LoVo (cell line): ENCODE results near the gene RNF220.
A peak's percentile ranks its signal among the peaks of the same experiment; 100 is the strongest.
"Not testable (repeated sequence)": the region's sequence is repeated elsewhere in the genome, so short reads cannot be mapped to it uniquely, and the experiment has no call there.

Experiments used
- DNase-seq: peaks from one replicate; pipeline ENCODE4 v3.0.0-alpha.2; 2016; ENCODE audit warnings: low spot score

Gene RNF220

DNA sequence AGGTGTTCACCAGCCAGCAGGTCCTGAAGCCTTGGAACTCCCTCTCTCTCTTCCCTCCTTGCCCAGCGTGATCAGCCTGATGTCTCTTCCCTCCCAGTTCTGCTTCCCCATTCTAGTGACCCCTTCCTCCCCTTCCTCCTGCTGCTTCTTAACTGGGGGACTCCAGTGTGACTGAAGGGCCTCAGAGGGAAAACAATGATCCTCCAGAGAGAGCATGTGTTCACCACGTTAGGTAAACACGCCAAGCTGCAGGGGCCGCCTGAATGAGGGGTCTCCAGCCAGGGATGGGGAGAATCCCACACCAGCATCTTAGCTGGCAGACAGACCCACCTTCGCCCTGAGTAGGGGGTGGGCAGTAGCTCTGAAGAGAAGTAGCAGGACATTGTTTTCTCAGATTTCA, 144.5 kb downstream of the RNF220 start:
- no peak for DNase-seq

DNA sequence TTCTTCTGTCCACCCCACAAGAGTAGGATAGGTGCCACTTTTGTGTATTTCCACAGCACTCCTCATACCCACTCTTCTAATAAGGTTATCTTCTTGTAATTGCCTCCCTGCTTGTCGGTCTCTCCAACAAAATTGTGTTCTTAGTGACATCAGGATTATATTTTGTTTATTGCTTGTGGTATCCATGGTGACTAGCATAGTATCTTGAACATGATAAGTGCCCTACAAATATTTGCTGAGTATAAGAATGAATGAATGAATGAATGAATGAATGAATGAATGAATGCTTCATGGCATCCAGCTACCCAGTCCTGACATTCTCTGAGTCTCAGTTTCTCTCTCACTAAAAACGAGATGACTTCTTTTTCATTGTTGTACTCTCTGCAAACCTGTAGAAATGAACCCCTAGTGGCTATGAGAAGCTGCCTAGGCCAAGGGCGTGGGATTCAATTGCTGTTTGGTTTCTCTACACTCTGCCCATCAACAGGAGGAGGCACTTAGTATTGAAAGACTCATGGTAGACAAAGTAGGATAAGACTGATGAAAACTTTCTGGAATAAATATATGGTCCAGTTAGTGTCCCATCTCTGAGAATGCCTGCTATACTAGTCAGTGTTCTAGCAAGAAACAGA, 148.2 kb downstream of the RNF220 start:
- no peak for DNase-seq

DNA sequence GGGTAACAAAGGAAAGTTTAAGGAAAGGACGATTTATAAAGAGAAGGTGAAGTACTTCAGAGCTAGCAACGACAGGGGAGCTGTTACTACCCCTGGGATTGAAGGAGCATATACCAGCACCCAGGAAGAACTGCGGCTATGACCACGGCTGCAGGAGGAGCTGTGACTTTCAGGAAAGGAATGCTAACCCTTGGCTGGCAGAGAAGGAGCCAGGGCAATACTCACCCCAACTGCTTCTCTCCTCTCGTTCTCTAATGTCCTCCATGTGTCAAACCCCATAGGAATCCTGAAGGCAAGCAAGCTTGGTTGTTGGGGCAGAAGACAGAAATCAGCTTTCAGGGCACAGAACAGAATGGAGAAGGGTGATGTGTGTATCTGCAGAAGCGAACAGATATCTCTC, 148.7 kb downstream of the RNF220 start:
- peak; percentile 45 for DNase-seq

DNA sequence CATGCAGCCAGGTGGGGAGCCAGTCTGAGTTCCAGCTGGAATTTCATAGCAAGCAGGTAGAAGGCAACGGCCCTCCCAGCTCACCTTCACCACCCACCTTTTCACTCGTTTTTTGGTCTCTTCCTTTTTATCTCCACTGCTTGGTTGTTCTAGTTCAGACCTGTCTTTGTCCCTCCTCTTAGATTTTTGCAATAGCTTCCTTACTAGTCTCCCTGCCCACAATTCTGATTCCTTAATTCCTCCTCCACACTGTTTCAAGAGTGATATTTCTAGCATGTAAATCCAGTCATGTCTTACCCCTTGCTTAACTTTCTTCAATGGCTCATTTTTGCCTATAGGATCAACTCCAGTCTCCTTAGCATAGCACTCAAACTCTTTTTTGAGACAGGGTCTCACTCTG, 149.7 kb downstream of the RNF220 start:
- DNase-seq = no peak

DNA sequence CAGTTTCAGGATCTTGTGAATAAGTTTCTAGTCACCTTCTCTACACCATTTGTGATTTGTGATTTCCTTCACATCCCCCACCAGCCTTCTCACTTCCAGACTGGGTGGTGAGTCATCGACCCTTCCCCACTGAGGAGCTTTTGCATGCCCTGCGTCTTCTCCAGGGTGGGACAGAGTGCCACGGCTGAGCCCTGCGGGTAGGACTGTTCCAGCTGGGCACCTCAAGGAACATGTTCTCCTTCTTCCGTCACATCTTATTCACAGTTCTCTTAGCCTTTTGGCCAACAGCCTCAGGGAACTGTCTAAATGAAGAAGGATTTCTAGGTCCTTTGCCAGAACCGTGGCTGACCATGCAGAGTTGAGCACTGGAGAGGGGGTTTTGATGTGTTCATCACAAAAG, 152.7 kb downstream of the RNF220 start:
- DNase-seq = no peak

DNA sequence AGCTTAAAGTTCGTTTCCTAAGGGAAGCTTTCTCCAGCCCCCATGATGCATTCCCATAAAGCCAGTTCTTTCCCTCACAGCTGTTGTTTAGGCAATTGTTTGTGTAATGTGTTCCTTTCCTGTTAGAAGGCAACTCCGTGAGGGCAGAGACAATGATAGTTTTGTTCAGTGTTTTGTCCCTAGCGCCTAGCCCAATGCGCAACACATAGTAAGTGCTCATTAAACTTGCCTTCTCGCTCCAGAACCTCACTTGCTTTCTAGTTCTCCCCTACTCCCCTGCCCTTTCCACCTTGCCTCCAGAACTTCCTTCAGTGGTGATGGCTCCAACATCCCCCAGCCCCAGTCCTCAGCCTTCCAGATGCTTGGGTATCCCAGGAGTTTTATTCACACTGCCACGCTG, 153.8 kb downstream of the RNF220 start:
- DNase-seq = no peak

DNA sequence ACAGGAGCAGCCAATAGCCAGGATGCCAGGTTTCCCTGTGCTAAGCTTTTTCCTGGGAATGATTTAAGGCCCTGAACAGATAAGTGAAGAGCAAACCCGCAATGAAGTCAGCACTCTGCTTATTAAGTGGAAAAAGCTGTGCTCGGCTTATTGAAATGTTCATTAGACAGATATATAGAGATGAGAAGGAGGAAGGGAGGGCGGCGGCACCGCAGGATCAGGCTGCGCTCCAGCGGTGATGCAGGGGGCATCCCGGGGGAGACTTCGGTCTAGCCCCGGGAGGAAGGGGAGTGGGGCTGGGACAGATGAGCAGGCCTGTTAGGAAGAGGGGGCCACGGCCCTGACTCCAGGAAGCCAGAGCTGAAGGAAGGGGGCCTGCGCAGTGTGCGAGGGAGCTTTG, 154.3 kb downstream of the RNF220 start:
- no peak for DNase-seq

DNA sequence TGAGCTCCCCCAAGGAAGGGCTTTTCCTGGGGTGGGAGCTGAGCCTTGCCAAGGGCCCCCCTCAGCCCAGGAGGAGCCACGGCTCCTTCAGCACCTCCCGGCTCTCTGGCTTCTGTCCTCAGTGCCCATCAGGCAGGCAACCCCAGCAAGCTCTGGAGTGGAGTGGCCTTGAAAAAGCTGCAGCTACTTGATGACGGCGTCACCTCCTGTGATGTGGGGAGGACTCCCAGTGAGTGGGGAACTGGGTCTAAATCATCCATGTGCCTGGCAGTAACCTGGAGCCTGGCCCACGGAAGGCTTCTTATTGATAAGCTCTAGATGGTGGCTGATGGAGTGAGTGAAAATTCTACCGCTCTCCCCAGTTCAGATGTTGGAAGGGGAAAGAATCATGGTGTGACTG, 154.9 kb downstream of the RNF220 start:
- DNase-seq = no peak

DNA sequence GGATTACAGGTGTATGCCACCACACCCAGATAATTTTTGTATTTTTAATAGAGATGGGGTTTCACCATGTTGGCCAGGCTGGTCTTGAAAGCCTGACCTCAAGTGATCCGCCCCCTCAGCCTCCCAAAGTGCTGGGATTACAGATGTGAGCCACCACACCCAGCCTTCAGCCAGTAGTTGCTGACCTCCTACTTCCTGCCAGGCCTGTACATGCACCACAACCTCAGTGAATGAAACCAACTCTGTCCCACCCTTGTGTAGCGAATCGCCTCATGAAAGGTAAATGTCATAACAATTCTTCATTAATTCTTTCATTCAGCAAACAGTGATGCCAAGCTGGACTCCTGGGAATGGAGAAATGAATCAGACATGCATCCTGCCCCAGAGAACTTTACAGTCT, 155.6 kb downstream of the RNF220 start:
- DNase-seq = not testable (repeated sequence)

DNA sequence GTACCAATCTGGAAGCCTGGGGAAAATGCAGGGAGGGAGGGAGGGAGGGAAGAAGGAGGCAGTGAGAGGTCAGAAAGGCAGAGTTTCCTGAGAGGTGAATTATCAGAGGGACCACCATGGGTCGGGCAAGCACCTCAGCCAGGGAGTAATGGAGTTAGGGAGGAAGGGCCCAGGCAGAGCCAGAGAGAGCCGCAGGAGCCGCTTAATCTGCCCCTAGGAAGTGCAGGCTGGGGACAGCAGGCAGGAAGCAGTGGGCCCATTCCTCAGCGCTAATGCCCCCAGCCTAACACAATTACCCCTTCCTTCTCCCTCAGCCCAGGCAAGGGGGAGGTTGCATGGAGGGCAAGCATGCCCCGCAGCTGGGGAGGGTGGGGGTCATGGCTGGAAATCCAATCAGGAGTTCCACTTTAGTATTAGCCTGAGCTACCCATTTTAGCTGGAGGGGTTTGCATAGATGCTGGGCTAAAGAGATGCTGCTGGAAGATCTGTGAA, 160.2 kb downstream of the RNF220 start:
- DNase-seq = no peak

DNA sequence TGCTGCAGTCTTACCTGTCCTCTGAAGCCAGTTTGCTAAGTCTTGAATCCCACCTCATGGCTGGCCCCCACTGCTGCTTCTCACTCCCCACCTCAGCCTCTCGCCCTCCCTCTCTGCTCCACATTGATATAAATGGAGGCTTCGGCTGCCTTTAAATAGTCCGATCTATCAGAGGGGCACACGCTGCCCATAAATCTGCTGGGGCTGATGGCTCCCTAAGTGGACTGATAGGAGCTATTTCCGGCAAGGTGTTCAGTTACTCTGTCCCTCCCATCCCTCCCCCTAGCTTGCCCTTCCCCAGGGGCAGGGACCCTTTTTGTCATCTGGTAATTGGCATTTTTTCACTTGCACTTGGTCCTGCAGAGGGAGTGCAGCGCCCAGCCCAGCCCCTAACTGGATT, 160.8 kb downstream of the RNF220 start:
- DNase-seq = no peak

DNA sequence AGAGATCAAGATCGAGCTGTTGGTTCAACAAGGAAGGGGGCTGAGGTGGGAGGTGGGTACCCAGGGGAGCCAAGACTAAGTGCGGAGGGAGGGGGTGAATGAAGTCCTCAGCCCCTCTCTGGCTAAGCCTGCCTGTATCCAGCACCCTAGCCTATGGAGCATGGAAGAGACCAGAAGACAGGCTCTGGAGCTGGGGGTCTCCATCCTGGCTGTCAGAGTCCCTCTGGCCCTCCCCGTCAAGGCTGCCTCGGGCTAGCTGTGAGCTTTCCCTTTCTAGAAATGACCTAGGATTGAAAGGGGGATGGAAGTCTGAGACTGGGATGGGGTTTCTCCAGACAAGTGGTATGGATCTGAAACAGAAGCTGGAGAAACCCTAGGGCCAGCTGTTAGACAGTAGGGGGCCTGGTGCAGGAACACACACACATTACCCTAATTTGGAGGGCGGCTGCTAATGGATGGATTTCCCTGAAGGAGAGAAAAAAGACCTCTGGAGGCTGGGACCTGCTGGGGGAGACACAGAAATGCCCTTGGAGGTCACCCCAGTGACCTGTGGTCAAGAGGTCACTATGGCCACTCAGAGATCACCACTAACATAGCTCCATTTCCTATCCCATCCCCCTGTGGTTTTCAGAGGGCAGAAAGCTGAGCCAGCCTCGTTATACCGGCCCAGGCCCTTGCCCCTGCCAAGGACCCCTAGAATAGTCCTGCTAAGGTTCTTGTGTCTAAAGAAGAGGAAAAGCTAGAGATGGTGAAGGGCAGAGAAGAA, 161.4 kb downstream of the RNF220 start:
- no peak for DNase-seq

DNA sequence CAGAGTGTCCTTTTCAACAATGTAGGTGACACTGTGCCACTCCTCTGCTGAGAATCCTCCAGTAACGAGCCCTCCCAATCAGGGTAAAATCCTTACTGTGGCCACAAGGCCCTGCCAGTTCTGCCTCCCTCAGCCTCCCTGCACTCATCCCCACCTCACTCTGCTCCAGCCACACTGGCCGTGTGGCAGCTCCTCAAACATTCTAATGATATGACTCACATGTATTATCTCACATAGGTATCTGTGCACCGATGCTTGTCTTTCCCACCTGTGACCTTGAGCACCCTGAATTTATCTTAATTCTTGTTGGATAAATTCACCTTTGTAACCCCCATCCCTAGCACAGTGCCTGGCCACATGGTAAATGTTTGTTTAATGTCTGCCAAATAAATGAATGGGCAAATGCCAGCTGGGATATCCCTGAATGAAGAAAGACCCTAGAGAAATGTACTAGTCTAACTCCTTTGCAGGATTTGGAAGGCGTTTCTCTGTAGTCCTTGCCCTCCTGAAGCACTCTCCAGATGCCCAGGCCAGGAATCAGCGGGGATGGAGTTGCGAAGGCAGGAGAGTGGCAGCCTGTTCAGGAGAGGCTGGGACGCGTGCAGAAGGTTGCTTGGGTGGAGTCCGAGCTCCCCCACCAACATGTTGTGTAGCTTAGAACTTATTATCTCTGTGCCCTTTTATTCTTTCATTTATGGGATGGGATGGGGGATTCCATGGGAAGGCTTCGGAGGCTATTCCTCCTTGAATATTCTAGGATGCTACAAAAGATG, 163.3 kb downstream of the RNF220 start:
- DNase-seq = peak; percentile 31

DNA sequence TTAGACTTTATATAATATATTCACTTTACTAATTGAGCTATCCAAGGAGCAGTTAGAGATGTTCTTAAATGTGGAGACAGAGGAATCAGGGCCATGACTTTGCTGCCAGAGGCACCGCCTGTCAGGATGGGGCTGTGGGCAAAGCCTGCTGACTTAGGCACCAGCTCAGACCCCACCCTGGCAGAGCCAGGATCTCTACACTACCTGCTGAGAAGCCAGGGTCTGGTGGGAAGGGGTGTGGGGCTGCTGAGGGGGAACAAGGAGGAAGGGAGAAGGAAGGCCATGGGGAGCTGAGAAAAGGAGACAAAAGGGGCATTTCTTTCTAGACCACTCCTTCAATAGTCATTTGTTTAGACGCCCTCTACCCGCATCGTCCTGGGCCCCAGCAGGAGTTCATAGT, 164.4 kb downstream of the RNF220 start:
- DNase-seq = no peak

DNA sequence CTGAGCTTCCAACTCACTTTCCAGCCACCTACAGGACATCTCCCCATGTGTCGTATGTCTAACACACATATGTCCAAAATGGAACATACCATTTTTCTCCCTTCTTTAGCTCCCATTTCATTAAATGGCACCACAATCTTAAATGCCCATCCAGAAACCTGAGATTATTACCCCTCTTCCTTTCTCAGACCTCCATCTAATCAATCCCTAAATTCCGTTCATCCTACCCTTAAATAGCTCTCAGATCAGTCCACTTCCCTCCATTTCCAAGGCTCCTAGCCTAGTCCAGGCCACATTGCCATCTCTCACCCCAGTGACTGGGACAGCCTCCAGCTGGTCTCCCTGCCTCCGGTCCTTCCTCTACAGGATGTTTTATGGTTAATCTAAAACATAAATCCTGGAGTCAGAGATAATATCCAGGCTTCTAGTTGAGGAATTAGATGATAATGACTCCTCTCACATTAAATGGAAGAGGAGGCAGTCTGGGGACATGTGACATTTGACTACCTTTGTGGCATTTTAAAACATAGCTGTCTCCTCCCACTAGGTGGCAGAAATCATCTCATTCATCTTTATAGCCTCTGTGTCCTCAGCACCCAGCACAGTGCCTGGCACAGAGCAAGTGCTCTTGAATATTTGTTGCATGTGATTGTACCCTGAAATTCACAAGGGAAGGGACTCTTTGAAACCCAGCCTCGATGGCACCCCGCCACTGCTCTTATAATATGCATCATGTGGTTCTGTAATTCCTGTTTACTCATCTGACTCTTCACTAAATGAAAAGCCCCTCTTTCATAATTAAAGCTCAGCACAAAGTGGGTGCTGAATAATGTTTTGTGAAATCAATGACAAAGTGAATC, 166.9 kb downstream of the RNF220 start:
- peak; percentile 38 for DNase-seq

DNA sequence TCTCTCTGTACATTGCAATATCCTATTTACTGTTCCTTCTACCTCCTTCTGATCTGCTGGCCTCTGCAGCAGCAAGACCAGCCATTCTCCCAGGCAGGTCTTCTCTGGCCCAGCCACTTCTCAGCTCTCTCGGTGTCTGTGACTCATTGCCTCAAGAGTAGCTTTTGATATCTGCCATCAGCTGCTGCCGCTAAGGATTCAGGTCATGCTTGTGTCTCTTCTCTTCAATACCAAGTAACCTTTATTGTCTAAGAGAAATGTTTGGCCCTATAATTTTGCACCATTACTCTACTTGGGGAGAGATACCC, 167.5 kb downstream of the RNF220 start:
- no peak for DNase-seq

DNA sequence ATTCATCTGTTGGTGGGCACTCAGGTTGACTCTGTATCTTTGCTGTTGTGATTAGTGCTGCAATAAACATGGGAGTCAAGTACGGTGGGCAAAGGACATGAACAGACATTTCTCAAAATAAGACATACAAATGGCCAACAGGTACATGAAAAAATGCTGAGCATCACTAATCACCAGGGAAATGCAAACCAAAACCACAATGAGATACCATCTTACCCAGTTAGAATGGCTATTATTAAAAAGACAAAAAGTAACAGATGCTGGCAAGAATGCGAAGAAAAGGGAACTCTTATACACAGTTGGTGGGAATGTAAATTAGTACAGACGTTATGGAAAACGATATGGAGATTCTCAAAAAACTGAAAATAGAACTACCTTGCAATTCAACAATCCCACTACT, 170.3 kb downstream of the RNF220 start:
- DNase-seq = no peak

DNA sequence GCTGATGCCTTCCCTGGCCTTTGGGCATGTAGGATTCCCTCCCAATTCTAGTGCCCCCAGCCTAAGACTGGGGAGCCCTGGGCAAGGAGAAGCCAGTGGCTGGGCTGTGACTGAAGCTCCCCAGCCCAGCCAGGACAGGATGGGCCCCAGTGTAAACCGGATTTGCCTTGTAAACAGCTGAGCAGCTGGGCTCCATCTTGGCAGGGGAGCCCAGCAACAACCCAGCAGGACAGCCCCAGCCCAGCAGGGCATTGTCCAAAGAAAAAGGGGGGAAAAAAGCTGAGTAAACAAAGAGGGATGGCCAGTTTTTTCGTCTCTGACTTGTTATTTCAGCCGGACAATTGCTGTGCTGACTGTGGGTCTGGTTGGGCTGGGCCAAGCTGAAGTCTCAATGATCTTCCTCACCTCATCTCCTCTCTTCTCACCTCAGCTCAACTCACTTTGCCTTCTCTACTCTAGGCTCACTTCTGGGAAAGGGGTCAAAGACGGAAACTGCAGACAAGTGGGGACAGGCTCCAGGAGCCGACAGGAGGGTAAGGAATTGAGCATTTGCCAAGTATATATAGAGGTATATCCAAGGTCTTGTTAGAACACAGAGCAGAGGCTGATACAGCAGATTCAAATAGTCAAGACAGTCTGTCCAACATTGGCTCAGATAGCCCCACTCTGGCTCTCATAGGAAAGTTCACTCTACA, 171.5 kb downstream of the RNF220 start:
- no peak for DNase-seq

DNA sequence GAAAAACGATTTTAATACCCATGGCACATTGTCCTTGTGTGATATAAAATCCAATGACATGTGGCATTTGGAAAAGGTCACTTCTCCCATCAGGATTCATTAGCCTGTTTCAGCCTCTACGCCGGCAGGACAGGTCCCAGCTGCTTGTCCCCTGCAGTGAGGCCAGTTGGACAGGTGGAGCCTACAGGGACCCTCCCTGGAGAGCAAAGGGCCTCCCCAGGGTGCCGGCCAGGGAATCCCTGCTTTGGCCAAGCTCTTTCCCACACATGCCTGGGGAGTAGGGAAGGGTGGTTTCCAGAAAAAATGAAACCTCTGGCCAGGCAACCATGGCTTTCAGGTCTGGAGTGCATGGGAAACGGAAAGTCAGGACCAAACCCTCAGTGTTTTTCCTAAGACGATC, 176.2 kb downstream of the RNF220 start:
- no peak for DNase-seq

DNA sequence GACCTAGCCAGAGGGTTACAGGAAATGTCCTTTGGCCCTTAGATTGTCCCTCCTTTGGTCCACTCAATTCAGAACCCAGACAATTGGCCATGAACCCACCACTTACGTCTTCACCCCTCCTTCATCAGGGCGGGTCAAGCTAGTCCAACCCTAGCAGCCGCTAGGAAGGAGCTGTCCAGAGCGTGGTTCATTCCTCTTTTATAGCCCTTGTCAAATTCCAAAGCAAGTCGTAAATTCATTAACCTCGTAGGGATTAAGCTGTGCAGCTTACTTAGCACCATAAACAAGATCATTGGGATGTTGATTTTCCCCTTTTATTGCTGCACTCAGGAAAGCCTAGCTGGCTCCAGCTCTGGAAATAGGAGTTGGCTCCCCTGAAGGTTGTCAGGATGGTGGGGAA, 179.1 kb downstream of the RNF220 start:
- DNase-seq = peak; percentile 84

DNA sequence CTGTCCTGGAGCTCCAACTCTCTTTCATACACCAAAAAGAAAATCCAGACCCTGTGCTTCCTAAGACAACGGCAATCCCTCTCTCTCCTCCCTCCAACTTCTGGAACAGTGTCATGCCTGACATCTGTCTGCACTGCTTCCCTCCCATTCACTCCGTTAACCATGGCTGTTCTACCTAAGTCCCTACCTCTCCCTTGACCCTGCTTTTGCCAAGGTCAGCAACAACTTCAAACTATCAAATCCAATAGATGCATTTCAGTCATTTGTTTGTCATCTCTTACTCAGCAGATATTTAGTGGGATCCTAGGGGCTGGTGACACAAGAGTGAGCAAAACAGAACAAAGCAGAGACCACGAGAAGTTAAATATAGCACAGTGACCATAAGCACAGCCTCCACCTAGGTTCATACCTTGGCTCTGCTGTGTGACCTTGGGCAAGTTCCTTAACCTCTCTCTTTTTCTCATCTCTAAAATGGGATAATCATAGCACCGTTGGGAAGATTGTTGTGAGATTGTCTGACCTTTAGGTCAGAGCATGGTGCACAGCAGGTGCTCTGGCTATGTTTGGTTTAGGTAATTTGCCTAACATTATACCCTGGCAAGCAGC, 180.4 kb downstream of the RNF220 start:
- no peak for DNase-seq
